Measurements from ENCODE around the gene RUNX2.

Gene RUNX2

DNA sequence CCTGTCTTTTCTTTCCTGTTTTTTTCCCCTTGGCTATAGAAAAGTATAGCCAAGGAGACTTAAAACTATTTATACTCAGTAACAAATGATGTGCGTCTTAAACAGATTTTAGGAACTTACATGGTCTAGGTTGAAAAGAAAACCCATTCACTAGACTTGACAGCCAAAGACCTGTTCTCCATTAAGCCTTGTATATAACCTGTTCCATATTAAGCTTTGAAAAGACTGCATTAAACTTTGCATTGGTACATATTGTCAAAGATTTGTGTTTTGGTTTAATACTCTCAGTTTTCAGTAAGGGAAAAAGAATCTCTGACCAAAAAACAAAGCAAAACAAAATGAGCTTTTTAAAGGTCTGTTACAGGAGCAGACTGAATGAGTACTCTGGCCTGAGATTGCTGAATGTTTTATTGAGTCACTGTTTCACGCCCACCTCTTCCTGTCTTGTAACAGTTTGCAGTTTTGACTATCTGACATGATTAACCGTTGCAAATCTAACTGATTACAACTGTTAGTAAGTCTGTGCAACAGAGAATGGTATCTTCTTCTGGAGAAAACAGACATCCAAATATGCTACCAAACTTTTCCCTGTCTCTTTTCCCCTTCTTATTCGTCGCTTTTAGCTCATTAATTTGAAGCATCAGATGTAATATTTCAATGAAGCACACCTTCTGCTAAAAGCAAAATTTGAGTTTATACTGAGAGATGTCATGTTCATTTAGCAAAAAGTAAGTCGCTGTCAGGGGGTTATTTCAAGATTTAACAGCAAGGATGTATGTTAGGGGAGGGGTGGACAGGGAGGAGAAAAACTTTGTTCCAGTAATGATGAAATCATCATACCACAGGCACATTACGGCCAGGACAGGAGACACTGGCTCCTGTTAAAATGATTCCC, 108.7 kb downstream of the RUNX2 start:
- DNase-seq: peak; percentile 81

- DNase-seq: no peak
Measured at GRCh38 chr6:45437439-45437815, 109.3 kb downstream of the RUNX2 start.

DNA sequence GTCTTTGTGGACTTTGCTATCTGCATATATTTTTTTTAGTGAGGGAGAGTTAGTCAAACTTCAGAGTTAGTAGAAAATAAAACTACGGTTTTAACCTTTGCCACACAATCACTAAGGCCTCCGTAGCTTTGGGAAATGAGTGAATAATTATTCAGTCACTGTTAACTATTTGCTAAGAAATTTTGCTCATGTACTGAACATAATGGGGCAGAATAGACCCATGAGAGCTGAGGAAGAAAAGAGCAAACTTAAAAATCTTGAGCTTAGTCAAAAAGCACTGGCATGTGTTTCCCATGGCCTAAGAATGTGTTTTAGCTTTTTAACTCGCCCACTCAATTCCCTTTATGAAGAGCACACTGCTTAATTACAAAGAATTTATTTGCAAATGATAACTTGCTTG, 110.0 kb downstream of the RUNX2 start:
- no peak for DNase-seq

DNA sequence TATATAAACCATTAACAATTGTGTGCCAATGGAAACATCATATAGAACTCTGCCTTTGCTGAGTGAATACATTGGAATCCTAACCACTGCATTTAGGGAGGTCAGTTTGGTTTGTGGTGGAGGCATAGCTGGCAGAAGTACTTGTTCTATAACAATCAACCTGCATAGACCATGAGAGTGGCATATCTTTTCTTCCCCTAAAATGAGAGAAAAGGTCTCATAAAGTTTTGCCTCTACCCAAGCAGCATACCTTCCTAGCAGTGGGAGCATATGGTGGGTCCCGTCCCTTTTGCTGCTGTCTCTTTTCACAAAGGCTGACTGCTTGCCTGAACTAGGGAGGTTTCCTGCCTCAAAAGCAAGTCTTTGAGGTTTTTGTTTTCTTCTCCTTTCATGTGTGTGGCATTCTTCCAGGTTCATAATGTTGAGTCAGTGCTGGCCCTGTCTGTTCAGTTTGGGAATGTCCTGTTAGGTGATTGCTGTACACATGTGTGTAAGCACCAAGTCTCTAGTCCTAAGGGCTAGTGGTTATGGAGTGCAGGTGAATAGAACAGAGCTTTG, 110.8 kb downstream of the RUNX2 start:
- DNase-seq: peak; percentile 32

- DNase-seq: no peak
Measured at GRCh38 chr6:45439459-45439858, 111.3 kb downstream of the RUNX2 start.

GRCh38 chr6:45439861-45440388, 111.8 kb downstream of the RUNX2 start:
- DNase-seq: no peak

DNA sequence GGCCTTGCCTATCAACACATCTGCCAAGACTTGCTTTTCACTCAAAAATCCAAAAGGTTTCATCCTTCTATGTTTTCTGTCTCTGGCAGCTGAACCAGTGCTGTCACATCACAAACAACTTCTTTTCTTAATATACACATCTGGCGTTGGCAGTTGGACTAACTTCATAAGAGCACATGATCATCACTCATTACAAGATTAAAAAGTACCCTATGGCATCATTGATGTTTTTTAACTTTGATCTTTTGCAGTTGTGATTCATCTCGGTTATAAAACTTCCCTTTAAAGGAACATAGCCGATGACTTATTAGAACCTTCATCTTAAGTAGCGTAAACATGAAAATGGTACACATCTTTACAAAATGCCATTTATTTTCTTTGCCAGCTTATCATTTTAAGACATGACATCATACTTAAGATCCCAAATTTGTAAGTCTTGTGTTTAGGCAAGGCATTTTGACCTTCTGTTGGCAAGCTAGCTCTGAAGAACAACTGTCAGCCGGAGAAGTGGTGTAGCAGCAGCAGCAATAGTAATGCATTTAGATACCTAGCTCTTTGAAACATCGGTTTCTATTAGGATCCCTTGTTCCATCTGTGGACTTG, 113.8 kb downstream of the RUNX2 start:
- no peak for DNase-seq

DNA sequence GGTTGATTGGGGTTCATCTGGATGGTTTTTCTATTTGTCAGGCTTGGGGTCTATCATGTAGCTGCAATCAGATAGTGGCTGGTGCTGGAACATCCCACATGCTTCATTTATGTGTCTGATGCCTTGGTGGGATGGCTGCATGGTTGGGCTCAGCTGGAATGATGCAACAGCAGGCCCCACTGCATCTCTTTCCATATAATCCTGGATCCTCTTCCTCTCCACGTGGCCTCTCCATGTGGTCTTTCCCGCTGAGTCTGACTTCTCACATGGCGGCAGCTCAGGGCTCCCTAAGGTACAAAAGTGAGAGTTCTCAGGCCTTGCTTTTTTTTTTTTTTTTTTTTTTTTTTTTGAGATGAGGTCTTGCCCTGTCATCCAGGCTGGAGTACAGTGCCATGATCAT, 114.6 kb downstream of the RUNX2 start:
- DNase-seq: no peak

DNA sequence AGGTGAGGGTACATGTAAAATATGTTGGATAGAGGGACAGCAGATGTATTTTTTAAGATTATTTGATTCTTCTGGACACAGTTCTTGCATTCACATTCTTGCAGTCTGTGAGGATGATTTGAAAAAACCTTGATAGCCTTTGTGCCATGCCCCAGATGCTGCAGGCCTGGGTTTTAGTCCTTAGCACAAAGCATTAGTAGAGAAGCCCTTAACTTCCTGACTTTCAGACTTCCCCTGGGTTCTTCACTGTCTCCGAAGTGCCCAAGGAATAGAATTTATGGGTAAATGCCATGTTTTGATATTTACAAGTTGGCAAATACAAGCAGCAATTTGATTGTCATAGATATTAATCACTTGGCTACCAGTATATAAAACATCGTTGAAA, 117.2 kb downstream of the RUNX2 start:
- DNase-seq: no peak

GRCh38 chr6:45445749-45446549, 117.8 kb downstream of the RUNX2 start:
- DNase-seq: peak; percentile 99

DNA sequence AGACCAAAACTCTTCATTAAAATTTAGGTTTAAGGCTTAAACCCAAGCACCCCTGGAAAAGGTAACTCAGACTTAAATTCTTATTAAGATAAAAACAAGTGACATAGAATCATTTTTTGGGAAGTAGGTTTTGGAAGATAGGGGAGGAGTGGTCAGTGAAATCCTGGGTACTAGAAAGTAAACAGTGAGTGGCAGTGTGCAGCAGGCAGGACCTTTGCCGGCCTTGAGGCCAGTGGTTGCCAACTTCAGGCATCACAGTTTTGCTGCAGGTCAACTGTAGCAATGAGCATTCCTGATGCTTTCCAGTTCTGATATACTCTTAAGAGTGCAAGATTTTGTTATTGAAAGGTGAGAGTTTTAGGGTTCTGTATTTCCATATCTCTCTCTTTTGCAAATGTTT, 118.9 kb downstream of the RUNX2 start:
- no peak for DNase-seq

DNA sequence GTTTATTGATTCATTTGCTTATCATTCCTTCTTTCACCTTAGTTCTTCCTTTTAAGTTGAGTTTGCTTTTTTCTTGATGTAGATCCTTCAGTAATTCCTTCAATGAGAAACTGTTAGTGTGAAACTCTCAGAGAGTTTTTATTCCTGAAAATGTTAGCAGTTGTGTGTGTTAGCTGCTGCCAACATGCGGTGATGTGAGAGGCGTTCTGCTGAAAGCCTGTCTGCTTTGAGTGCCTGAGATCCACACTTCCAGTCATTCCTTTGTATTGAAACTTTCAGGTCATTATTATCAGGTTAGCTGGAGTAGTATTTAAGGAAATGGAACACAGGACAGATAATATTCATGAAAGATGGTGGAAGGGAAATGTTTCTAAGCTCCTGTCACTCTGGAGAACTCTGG, 119.6 kb downstream of the RUNX2 start:
- no peak for DNase-seq

- DNase-seq: no peak
Measured at GRCh38 chr6:45448417-45449389, 120.6 kb downstream of the RUNX2 start.

GRCh38 chr6:45450132-45450531, 122.0 kb downstream of the RUNX2 start:
- DNase-seq: no peak

DNA sequence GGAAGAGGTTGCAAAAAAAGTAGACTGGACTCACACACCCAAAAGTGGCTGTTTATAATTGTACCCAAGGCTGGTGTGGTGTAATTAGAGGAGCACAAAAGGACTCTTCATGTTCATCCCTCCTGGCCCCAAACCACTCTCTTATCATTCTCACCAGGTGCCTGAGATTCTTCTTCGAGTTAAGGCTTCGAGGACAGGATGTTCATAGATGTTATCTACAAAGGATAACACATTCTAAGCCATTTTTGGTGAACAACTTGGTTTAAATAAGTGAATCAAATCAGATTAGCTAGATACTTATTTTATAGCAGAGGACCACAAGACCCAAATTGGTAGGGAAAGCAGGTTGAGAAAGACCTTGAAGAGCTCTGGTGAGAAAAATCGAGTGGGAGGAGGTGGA, 122.7 kb downstream of the RUNX2 start:
- no peak for DNase-seq

DNA sequence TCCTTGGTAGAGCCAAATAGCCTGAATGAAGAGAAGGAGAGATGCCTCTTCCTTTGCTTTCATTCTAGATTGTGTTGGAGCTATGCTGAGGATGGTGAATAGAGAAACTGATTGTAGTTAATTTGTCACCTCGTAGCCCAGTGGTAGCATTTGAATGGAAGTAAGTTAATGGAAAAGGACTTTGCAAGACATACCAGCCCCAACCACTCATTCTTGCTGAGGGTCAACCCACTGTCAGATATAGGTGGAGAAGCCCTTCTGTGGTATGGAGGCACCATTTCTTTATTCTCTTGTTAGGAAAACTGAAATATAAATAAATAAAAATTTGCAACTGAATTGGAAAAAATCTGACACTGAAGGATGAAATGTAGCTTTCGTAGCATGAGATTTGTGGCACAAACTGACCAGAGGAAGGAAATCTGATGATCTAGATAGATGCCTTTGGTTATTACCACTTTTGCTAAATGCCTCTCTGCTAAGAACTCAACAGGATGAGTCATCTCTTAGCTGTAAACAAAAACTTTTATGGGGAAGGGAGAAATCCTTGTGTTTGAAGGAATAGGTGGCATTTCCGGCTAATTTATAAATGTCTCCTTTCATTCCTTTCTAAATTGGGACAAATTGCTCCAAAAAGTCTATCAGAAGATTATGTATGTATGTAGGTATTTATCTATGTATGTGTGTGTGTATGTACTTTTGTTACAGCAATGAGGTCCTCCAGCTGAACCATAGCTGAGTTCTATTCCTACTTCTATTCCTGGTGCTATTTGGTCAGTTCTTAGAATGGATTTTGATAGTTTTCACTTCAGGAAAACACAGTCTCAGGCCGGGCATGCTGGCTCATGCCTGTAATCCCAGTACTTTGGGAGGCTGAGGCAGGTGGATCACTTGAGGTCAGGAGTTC, 126.1 kb downstream of the RUNX2 start:
- peak; percentile 32 for DNase-seq

DNA sequence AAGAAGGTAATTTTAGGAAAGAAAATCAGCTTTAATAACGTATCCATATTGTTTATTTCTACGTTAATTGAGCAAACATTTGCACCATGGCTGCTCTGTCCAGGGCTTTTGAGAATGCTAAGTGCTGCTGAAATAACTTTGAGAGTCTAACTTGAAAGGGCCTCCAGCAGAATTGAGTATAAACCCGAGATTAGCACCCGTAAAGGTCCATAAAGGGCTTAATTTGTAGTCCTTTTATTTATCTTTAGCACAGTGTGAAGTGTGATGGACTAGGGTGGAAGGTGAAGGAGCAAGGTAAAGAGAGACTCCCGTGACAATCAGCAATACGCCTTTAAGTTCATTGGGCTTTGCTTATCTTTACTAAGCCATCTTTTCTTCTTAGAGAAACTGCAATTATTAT, 127.3 kb downstream of the RUNX2 start:
- DNase-seq: no peak

DNA sequence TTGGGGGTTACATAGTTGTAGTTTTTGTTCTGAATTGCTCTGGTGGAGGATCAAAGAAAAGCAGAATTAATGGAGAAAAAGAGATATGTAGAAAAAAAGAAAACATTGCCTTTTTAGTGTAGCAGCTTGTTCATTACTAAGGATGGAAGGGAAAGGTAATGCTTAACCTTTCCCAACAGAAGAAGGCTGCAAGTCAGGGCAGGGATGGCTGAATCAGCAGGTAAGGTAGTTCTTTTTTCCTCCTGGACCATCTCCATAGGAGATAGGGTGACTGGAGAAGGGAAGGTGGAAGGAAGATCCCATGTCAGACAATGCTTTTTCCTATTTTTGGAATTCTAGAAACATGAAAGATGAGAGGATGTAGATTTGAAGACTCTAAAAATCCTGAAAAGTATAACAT, 129.0 kb downstream of the RUNX2 start:
- DNase-seq: no peak

GRCh38 chr6:45458672-45459071, 130.5 kb downstream of the RUNX2 start:
- DNase-seq: no peak

- no peak for DNase-seq
Measured at GRCh38 chr6:45460166-45460565, 132.0 kb downstream of the RUNX2 start.

DNA sequence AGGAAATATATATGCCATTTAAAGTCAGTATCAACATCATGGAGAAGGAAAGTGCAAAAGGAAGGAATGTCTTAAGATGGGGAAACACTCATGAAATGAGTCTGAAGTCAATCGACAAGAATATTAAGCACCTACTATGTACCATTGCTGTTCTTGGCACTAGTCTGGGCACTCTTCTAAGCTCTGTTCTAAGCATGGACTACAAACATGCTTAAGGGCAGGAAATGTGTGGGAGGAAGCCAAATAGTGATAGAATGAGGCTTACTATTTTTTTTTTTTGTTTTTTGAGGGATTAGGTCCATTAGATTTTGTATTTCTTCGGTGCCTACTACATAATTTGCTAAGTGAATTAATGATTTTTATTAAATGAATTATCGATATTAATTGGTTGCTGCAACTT, 133.4 kb downstream of the RUNX2 start:
- no peak for DNase-seq
